ENCODE results near the gene TMEM208.
A peak's percentile ranks its signal among the peaks of the same experiment; 100 is the strongest.

TMEM208 gene

GRCh38 chr16:67237396-67238277, 10.7 kb downstream of the TMEM208 start:
- DNase-seq (ENCODE audit: low read depth), result no peak

GRCh38 chr16:67238278-67238575, 11.3 kb downstream of the TMEM208 start:
- no peak for DNase-seq (ENCODE audit: low read depth)

- DNase-seq (ENCODE audit: low read depth), result no peak
These were observed 12.0 kb downstream of the TMEM208 start for GRCh38 chr16:67238806-67239470.

- DNase-seq (ENCODE audit: low read depth), result no peak
These were observed 13.6 kb downstream of the TMEM208 start for GRCh38 chr16:67240506-67240905.

GRCh38 chr16:67241008-67241900, 14.3 kb downstream of the TMEM208 start:
- no peak for DNase-seq (ENCODE audit: low read depth)

- no peak for DNase-seq (ENCODE audit: low read depth)
These were observed 15.3 kb downstream of the TMEM208 start for GRCh38 chr16:67242138-67242730.

- no peak for DNase-seq (ENCODE audit: low read depth)
These were observed 16.6 kb downstream of the TMEM208 start for GRCh38 chr16:67243481-67243880.

GRCh38 chr16:67244387-67245185, 17.7 kb downstream of the TMEM208 start:
- DNase-seq (ENCODE audit: low read depth), result peak; percentile 74

- no peak for DNase-seq (ENCODE audit: low read depth)
These were observed 18.3 kb downstream of the TMEM208 start for GRCh38 chr16:67245186-67245585.

- no peak for DNase-seq (ENCODE audit: low read depth)
These were observed 18.7 kb downstream of the TMEM208 start for GRCh38 chr16:67245674-67246080.

GRCh38 chr16:67246081-67246755, 19.3 kb downstream of the TMEM208 start:
- DNase-seq (ENCODE audit: low read depth), result no peak

- DNase-seq (ENCODE audit: low read depth), result no peak
These were observed 19.8 kb downstream of the TMEM208 start for GRCh38 chr16:67246756-67247191.

GRCh38 chr16:67247192-67248072, 20.5 kb downstream of the TMEM208 start, which contains the start of gene FHOD1:
TSS of gene FHOD1 (minus strand) at chr16:67247481. CDS start at chr16:67247410, 71 bp downstream.
- peak; percentile 97 for DNase-seq (ENCODE audit: low read depth)

GRCh38 chr16:67248073-67248400, 21.1 kb downstream of the TMEM208 start:
- no peak for DNase-seq (ENCODE audit: low read depth)

GRCh38 chr16:67248401-67249177, 21.7 kb downstream of the TMEM208 start, which contains the start of gene SLC9A5:
TSS of gene SLC9A5 (plus strand) at chr16:67248979. CDS start at chr16:67249015, 36 bp downstream.
- no peak for DNase-seq (ENCODE audit: low read depth)

- no peak for DNase-seq (ENCODE audit: low read depth)
These were observed 22.5 kb downstream of the TMEM208 start for GRCh38 chr16:67249178-67250044.

- no peak for DNase-seq (ENCODE audit: low read depth)
These were observed 23.1 kb downstream of the TMEM208 start for GRCh38 chr16:67250045-67250327.
